ENCODE data around the gene PFKFB3. TPM values are rescaled to one million over a fixed set of nuclear protein-coding genes. Genes with fewer than 3 reads are reported as not detected.
A peak's percentile ranks its signal among the peaks of the same experiment; 100 is the strongest.

The PFKFB3 gene
- total RNA-seq, 1 experiment from 2014 or later, result 36.8 TPM

GRCh38 chr10:6164271-6165095 is 38.2 kb upstream of the PFKFB3 start:
- Histone ChIP-seq H3K18ac (ENCODE audit: insufficient read length, low read depth, low read length) (no peak overlapping the region), H3K27me3 (ENCODE audit: insufficient read depth, low read length) (no peaks in the 10 kb centered on the region), H4K5ac (ENCODE audit: insufficient read length, low read depth, low read length) (no peak overlapping the region), H3K9ac (ENCODE audit: extremely low read depth, insufficient read length, low read length) (peak overlapping the region; percentile 72), H3K79me2 (ENCODE audit: insufficient read depth, low read length) (0 out of 2 replicates have a peak, but pooled peaks cover 3% of the 10 kb centered on the region), H2BK120ac (ENCODE audit: low read depth, low read length, poor library complexity, severe bottlenecking) (no peak overlapping the region), H3K56ac (ENCODE audit: insufficient read length, low read depth, low read length) (no peak overlapping the region), H3K23me2 (ENCODE audit: insufficient read length, low read depth, low read length, poor library complexity, severe bottlenecking) (peaks cover 4% of the 10 kb centered on the region), H3K79me1 (ENCODE audit: insufficient read depth, low read depth, low read length, poor library complexity, severe bottlenecking) (peaks cover 3% of the 10 kb centered on the region), H3T11ph (ENCODE audit: low read length) (no peak overlapping the region), H2BK20ac (ENCODE audit: low read depth, low read length, poor library complexity, severe bottlenecking) (no peak overlapping the region), H4K20me1 (ENCODE audit: control insufficient read depth, insufficient read depth, insufficient read length) (no peaks in the 10 kb centered on the region), H3K4me2 (ENCODE audit: insufficient read depth, insufficient read length, low read length) (peak overlapping the region; percentile 64), H3K9me3 (ENCODE audit: control insufficient read depth, low read depth, low read length) (no peaks in the 10 kb centered on the region), H4K91ac (ENCODE audit: insufficient read length, low read depth, low read length) (peak overlapping the region; percentile 81), H2AK5ac (ENCODE audit: insufficient read length, low read length) (no peak overlapping the region), H3K4me1 (ENCODE audit: insufficient read depth, low read length) (no peaks in the 10 kb centered on the region), H3K4ac (ENCODE audit: low read depth, low read length) (0 out of 2 replicates have a peak overlapping the region, but pooled peaks have one; percentile 77), H3K23ac (ENCODE audit: insufficient read length, low read depth, low read length) (no peak overlapping the region), H2BK12ac (ENCODE audit: insufficient read length, low read depth, low read length) (no peak overlapping the region), H2BK5ac (ENCODE audit: insufficient read length, low read length) (no peak overlapping the region), H3K14ac (ENCODE audit: insufficient read depth, low read length) (peak overlapping the region; percentile 67), H2BK15ac (ENCODE audit: low read depth, low read length) (no peak overlapping the region), H4K8ac (replicated peaks; ENCODE audit: insufficient read length, low read depth, low read length) (no peak overlapping the region), H2AFZ (ENCODE audit: low read length) (no peak overlapping the region), H3K27ac (ENCODE audit: insufficient read length, low read depth, low read length) (no peak overlapping the region)
- DNase-seq, result no peak
- peaks cover 29 to 34% of the 10 kb centered on the region in 2 experiments for H3K4me1 Mint-ChIP-seq
- peaks cover 5 to 29% (median 6%) of the 10 kb centered on the region in 3 experiments; a peak in 6 of 7 replicates for H3K36me3 Mint-ChIP-seq (ENCODE audit: insufficient read depth in 1 of 3, low read depth in 3 of 3)
- H3K4me3 Mint-ChIP-seq, result peak overlapping the region; percentile 83 to 88
- WGBS (ENCODE audit: extremely low coverage, insufficient read length, low lambda C conversion rate), result no CpG with 5 or more reads among the region's 16 CpGs
- H3K9me3 Mint-ChIP-seq, result no peaks in the 10 kb centered on the region
- no peaks in the 10 kb centered on the region; the same call in 1 of the 2 replicates for H3K27me3 Mint-ChIP-seq (ENCODE audit: low read depth)
- TF ChIP-seq, protein P1, sequence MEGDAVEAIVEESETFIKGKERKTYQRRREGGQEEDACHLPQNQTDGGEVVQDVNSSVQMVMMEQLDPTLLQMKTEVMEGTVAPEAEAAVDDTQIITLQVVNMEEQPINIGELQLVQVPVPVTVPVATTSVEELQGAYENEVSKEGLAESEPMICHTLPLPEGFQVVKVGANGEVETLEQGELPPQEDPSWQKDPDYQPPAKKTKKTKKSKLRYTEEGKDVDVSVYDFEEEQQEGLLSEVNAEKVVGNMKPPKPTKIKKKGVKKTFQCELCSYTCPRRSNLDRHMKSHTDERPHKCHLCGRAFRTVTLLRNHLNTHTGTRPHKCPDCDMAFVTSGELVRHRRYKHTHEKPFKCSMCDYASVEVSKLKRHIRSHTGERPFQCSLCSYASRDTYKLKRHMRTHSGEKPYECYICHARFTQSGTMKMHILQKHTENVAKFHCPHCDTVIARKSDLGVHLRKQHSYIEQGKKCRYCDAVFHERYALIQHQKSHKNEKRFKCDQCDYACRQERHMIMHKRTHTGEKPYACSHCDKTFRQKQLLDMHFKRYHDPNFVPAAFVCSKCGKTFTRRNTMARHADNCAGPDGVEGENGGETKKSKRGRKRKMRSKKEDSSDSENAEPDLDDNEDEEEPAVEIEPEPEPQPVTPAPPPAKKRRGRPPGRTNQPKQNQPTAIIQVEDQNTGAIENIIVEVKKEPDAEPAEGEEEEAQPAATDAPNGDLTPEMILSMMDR (conservative IDR thresholded peaks at IDR 0.05), result no peak
- H3K27ac Mint-ChIP-seq, result peak overlapping the region; percentile 31 to 68 (median 59); a peak in 3 of 7 replicates

Data from H9 (cell line).